OCI-LY7 (cell line): ENCODE results near the gene UBXN2A. TPM values are rescaled to one million over a fixed set of nuclear protein-coding genes. Genes with fewer than 3 reads are reported as not detected.

Source experiments
- BruUV-seq: library from RNA; stranded (reverse); fragments of 400-500 nt; replicated peaks from 2 replicates; lab custom pipeline; 2021; lab: Mats Ljungman, UMichigan
- CTCF ChIA-PET: fragments of 300-600 bp; sonication (Branson Sonifier 250); formaldehyde crosslinking; loops from one replicate; lab custom pipeline; 2022; ENCODE audit warnings: antibody characterized with exemption; ENCODE audit not compliant: unreplicated experiment; lab: Charles Lee
- POLR2A ChIA-PET: fragments of 300-600 bp; sonication (Branson Sonifier 250); formaldehyde crosslinking; loops from one replicate; lab custom pipeline; 2022; ENCODE audit warnings: antibody characterized with exemption; lab: Charles Lee
- DNase-seq: peaks from one replicate; pipeline ENCODE4 v3.0.0-alpha.2; 2015; ENCODE audit warnings: low spot score
- H2AFZ ChIP-seq: fragments of 200-600 bp; sonication (generic), shearing (Covaris generic); 2 replicates; pipeline ENCODE4 v1.6.1; 2014; ENCODE audit warnings: mild to moderate bottlenecking, antibody characterized with exemption, low read length, moderate library complexity
- H3K27ac ChIP-seq: fragments of 200-600 bp; sonication (generic); 2 replicates; pipeline ENCODE4 v1.5.1; 2014; ENCODE audit warnings: mixed run types, low read depth, mild to moderate bottlenecking, moderate library complexity, low read length, inconsistent platforms; ENCODE audit not compliant: poor library complexity, severe bottlenecking
- H3K36me3 ChIP-seq: fragments of 200-600 bp; sonication (generic); 2 replicates; pipeline ENCODE4 v1.6.1; 2014; ENCODE audit warnings: mild to moderate bottlenecking, antibody characterized with exemption, low read length, moderate library complexity, mixed read lengths; ENCODE audit not compliant: insufficient read depth
- H3K4me1 ChIP-seq: fragments of 200-600 bp; sonication (generic); 2 replicates; pipeline ENCODE4 v1.5.1; 2014; ENCODE audit warnings: mild to moderate bottlenecking, low read length; ENCODE audit not compliant: insufficient read depth, poor library complexity, severe bottlenecking
- H3K4me2 ChIP-seq: fragments of 200-600 bp; sonication (generic); 2 replicates; pipeline ENCODE4 v1.6.1; 2014; ENCODE audit warnings: mild to moderate bottlenecking, low read length
- H3K4me3 ChIP-seq: fragments of 200-600 bp; sonication (generic); 2 replicates; pipeline ENCODE4 v1.5.1; 2014; ENCODE audit warnings: mild to moderate bottlenecking, low read depth, low read length; ENCODE audit not compliant: poor library complexity, severe bottlenecking
- H3K79me2 ChIP-seq: fragments of 200-600 bp; sonication (generic); 2 replicates; pipeline ENCODE4 v1.6.1; 2016; ENCODE audit warnings: low read depth, mild to moderate bottlenecking, low read length, moderate library complexity, mixed read lengths; ENCODE audit not compliant: insufficient read depth
- H3K9me2 ChIP-seq: fragments of 200-600 bp; sonication (generic); 2 replicates; pipeline ENCODE4 v1.6.1; 2016; ENCODE audit warnings: mild to moderate bottlenecking, low read length, mixed read lengths; ENCODE audit not compliant: insufficient read depth
- H3K9me3 ChIP-seq: fragments of 200-600 bp; sonication (generic); 2 replicates; pipeline ENCODE4 v1.6.1; 2014; ENCODE audit warnings: mild to moderate bottlenecking, mixed run types, low read length, mixed read lengths
- H4K20me1 ChIP-seq: fragments of 200-600 bp; sonication (generic); 2 replicates; pipeline ENCODE4 v1.6.1; 2014; ENCODE audit warnings: mild to moderate bottlenecking, antibody characterized with exemption, low read length, moderate library complexity, mixed read lengths; ENCODE audit not compliant: insufficient read depth
- EZH2phosphoT487 ChIP-seq: fragments of 200-600 bp; sonication (generic); IDR thresholded peaks from 2 replicates; pipeline ENCODE4 v1.6.1; 2018; ENCODE audit warnings: low read depth, borderline replicate concordance, mild to moderate bottlenecking, mixed run types, antibody characterized with exemption, low read length, moderate library complexity, mixed read lengths
- intact Hi-C: fragments of 100-400 bp; cut with micrococcal nuclease; formaldehyde crosslinking; loops from one replicate; pipeline ENCODE4 v1.10.0; 2022; ENCODE audit not compliant: unreplicated experiment
- total RNA-seq, 2 experiments: library from RNA; depleted of rRNA in 1 of 2; stranded (reverse); fragments of >200 nt in 1 of 2; shearing (Covaris generic) in 1 of 2; gene quantifications; 2 replicates each; pipeline ENCODE4 v1.2.3, GENCODE V29; 2014 to 2022
- TF ChIP-seq, protein P1 (sequence below): fragments of 200-600 bp; sonication (generic); conservative IDR thresholded peaks from 2 replicates; pipeline ENCODE4 v1.5.1; 2014; ENCODE audit warnings: mild to moderate bottlenecking, antibody characterized with exemption, low read length, moderate library complexity, mixed read lengths

Gene UBXN2A
- total RNA-seq, 2 experiments from 2014 or later = 10.0 to 15.4 TPM

DNA sequence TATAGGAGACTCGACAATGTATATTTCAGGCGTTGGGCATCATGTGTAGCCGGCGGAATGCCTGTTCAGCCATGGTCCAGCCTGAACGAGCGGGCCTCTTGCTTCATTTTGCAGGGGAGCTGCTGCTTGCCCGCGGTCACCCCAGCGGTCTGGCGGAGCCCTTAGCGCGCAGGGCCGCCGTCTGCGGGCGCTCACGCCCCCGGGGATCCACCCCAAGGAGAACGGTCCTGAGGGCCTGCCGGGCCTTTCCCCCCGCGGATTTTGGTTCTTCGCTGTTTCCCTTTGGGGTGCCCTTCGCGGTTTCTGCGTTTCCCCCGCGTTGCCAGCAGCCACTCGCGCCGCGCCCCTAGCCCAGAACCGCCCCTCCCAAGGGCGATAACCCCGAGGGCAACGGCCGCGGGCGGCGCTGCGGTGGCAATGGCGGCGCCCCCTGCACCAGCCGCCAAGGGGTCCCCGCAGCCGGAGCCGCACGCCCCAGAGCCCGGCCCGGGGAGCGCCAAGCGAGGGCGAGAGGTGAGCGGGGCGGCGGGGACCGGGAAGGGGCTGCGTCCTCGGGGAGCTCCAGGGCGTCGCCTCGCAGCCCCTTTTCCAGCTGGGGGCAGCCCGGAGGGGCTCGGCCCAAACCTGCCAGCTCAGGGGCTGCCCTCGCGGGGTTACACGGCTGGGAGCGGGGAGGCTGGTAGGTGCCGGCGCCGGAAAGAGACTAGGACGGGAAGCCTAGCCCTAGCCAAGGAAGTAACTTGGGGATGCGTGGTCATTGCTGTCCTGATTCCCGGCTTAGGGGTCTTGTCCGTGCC, 69.6 kb downstream of the UBXN2A start, which contains the start of gene MFSD2B:
TSS of gene MFSD2B (plus strand) at position 406 of the 797 bp plus-strand sequence. CDS start at position 418, 12 bp downstream.
- CTCF ChIA-PET = no interaction called here
- Histone ChIP-seq H3K79me2 (no peaks in the 10 kb centered on the region), H3K9me2 (no peaks in the 10 kb centered on the region), H3K4me2 (no peak within 1 kb of the TSS), H4K20me1 (no peaks in the 10 kb centered on the region), H2AFZ (no peak within 1 kb of the TSS), H3K4me3 (no peak within 1 kb of the TSS), H3K27ac (no peak within 1 kb of the TSS), H3K4me1 (no peaks in the 10 kb centered on the region), H3K36me3 (no peaks in the 10 kb centered on the region), H3K9me3 (no peaks in the 10 kb centered on the region)
- BruUV-seq = no TSS peak
- DNase-seq = no peak
- intact Hi-C loops = no loop called here
- TF ChIP-seq, protein P1, sequence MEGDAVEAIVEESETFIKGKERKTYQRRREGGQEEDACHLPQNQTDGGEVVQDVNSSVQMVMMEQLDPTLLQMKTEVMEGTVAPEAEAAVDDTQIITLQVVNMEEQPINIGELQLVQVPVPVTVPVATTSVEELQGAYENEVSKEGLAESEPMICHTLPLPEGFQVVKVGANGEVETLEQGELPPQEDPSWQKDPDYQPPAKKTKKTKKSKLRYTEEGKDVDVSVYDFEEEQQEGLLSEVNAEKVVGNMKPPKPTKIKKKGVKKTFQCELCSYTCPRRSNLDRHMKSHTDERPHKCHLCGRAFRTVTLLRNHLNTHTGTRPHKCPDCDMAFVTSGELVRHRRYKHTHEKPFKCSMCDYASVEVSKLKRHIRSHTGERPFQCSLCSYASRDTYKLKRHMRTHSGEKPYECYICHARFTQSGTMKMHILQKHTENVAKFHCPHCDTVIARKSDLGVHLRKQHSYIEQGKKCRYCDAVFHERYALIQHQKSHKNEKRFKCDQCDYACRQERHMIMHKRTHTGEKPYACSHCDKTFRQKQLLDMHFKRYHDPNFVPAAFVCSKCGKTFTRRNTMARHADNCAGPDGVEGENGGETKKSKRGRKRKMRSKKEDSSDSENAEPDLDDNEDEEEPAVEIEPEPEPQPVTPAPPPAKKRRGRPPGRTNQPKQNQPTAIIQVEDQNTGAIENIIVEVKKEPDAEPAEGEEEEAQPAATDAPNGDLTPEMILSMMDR = no peak
- no peak for TF ChIP-seq EZH2phosphoT487
- POLR2A ChIA-PET = interaction anchor here (0.5 kb wide), 1 partner anchor 67 kb away, joined by 3 read pairs; no protein-coding TSS in a partner anchor

DNA sequence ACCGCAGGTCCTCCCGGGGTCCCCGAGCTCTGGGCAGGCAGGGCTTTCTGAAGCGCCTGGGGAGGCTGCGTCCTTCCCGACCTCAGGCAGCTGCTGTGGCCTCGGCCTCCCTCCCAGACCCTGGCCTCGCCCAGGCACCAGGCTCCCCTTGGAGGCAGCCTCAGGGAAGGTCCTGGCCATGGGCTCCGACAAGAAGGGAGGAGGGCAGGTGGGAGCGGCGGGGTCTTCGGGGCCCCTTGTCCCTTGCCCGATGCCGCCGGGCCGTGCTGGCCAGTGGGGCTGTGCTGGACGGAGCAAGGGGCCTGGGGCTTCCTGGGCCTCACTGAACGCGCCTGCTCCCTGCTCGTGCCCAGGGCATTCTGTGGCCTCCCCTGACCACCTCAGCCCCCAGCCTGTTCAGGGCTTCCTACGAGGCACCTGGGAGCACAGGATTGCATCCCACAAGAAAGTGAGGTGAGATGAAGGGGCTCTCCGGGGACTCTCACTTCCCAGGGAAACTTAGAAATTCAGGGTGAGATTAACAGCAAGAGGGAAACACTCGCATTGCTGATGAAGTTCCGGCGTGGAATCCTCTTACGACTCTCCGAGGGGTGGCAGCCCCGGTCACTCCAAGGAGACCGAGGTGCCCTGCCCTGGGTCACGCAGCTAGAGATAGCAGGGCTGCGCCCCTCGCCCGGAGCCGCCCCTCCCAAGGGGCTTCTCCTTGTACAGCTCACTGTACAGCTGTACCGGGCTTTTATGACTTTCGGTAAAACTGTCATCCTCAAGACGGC, 70.4 kb downstream of the UBXN2A start:
- CTCF ChIA-PET = interaction anchor here (0.7 kb wide), 1 partner anchor 82 kb away, joined by 3 read pairs; no protein-coding TSS in a partner anchor
- no peak overlapping the region for H3K27ac ChIP-seq
- no peak for DNase-seq
- intact Hi-C loops = no loop called here
- H4K20me1 ChIP-seq = no peaks in the 10 kb centered on the region
- no TSS peak for BruUV-seq
- TF ChIP-seq, protein P1 = no peak
- TF ChIP-seq EZH2phosphoT487 = no peak
- POLR2A ChIA-PET = no interaction called here
- H3K4me3 ChIP-seq = no peak overlapping the region
- H2AFZ ChIP-seq = no peak overlapping the region
- no peaks in the 10 kb centered on the region for H3K36me3 ChIP-seq
- H3K9me3 ChIP-seq = no peaks in the 10 kb centered on the region
- no peaks in the 10 kb centered on the region for H3K79me2 ChIP-seq
- no peak overlapping the region for H3K4me2 ChIP-seq
- H3K9me2 ChIP-seq = no peaks in the 10 kb centered on the region
- H3K4me1 ChIP-seq = no peaks in the 10 kb centered on the region
